Mucosa of descending colon (tissue), 3 donors: ENCODE results near the gene CAPZB. TPM values are rescaled to one million over a fixed set of nuclear protein-coding genes. Genes with fewer than 3 reads are reported as not detected.

Experiments used
- ATAC-seq: fragments of 200-7000 bp; cut with Tn5 transposase; one replicate; pipeline ENCODE4 v1.9.1; 2020; ENCODE audit warnings: mild to moderate bottlenecking, moderate library complexity
- DNase-seq, 3 donors: peaks; one replicate each; pipeline ENCODE4 v3.0.0-alpha.2; 2020
- H3K36me3 ChIP-seq: fragments of 200-600 bp; one replicate; pipeline ENCODE4 v1.8.0; 2021; ENCODE audit warnings: low read depth, mild to moderate bottlenecking
- H3K4me1 ChIP-seq: fragments of 200-600 bp; one replicate; pipeline ENCODE4 v1.8.0; 2021; ENCODE audit warnings: low read depth, mild to moderate bottlenecking
- H3K4me3 ChIP-seq: fragments of 200-600 bp; one replicate; pipeline ENCODE4 v1.8.0; 2021; ENCODE audit warnings: mild to moderate bottlenecking
- H3K9me3 ChIP-seq: fragments of 200-600 bp; one replicate; pipeline ENCODE4 v1.8.0; 2021; ENCODE audit warnings: mild to moderate bottlenecking
- intact Hi-C, 2 donors: fragments of 100-400 bp; cut with DNase I in 1 of 2; cut with micrococcal nuclease in 1 of 2; formaldehyde crosslinking; loops; one replicate each; pipeline versions ENCODE4 v1.11.0 to v1.11.1; 2022; cut with DNase I, micrococcal nuclease
- total RNA-seq, 3 donors: library from RNA; stranded (reverse); fragmentation: NEBNext Ultra II Directional in 2 of 3; extraction: Animal tissue kit (Norgen Biotek cat#: 25700) in 2 of 3; gene quantifications; one replicate each; pipeline versions ENCODE4 v1.2.1 to v1.2.4, GENCODE V29; 2021 to 2023
- TF ChIP-seq, protein P1 (sequence below): fragments of 200-600 bp; IDR thresholded peaks from one replicate; pipeline ENCODE4 v1.8.0; 2022; ENCODE audit warnings: antibody characterized with exemption, mild to moderate bottlenecking
- donor health status: DM: no; HTN: no; CAD: no; lungs with moderate emphysema.
- donor health status: DM: no; HTN: no; CAD: no.
- donor health status: DM: no; HTN: yes; CAD: no.

CAPZB gene
- total RNA-seq, 3 donors from 2014 or later, result 346 to 393 (median 381) TPM

DNA sequence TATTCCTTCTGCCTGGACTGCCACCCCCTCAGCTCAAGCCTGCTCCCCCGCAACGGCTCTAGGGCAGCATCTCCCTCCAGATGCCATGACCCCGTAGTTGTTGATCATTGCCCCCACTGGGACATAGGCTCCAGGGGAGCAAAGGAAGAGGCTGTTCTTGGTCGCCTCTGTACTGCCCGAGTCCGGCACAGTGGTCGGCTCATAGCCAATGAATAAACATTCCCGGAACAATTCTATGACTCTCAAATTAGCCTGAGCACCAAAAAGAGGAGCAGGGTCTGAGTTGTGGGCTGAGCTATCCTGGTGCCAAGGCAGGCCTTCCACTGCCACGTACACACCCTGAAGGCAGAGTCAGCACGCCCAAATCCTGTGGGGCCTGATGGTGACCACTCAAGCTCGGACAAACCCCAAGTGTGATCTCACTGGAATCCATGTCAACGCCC is 33.1 kb downstream of the CAPZB start:
- no peaks in the 10 kb centered on the region for H3K36me3 ChIP-seq
- ATAC-seq, result peak; percentile 33
- H3K4me1 ChIP-seq, result peaks cover 44% of the 10 kb centered on the region
- TF ChIP-seq, protein P1, sequence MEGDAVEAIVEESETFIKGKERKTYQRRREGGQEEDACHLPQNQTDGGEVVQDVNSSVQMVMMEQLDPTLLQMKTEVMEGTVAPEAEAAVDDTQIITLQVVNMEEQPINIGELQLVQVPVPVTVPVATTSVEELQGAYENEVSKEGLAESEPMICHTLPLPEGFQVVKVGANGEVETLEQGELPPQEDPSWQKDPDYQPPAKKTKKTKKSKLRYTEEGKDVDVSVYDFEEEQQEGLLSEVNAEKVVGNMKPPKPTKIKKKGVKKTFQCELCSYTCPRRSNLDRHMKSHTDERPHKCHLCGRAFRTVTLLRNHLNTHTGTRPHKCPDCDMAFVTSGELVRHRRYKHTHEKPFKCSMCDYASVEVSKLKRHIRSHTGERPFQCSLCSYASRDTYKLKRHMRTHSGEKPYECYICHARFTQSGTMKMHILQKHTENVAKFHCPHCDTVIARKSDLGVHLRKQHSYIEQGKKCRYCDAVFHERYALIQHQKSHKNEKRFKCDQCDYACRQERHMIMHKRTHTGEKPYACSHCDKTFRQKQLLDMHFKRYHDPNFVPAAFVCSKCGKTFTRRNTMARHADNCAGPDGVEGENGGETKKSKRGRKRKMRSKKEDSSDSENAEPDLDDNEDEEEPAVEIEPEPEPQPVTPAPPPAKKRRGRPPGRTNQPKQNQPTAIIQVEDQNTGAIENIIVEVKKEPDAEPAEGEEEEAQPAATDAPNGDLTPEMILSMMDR, result no peak
- no peak overlapping the region for H3K4me3 ChIP-seq
- intact Hi-C loops, result no loop called here
- no peaks in the 10 kb centered on the region for H3K9me3 ChIP-seq
- peak in 1 of 3 donors; percentile 76 for DNase-seq

DNA sequence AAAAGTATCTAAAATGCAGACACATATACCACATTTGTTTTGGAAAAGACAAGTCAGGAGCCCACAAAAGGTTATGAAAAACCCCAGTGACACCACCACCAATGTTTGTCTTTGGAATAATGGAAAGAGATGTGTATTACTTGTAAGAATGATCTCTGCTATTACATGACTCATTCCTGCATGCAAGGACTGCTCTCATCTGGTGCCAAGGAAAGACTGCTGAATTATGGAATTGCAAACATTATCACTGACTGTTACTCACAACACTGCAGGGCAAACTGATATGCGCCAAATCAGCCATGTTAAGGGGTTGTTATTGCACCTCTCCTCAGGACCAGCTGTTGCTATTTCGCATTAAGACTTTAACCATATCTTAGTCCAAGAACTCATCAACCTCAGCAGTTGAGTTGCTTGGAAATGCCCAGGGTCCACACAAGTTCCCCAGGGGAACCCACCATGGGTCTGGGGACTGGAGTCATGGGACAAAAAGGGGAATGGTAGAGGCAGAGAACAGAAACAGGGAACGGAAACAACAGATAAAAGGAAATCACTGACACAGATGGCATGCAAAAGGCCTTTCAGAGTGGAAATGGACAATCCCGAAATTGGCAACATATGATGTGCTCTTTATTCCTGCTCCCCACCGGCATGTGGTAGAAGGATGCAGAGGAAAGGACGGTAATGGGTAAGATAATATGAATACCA is 34.4 kb downstream of the CAPZB start:
- DNase-seq (no peak), ATAC-seq (peak; percentile 78)
- intact Hi-C loops, result no loop called here
- TF ChIP-seq, protein P1, result no peak
- no peaks in the 10 kb centered on the region for H3K9me3 ChIP-seq
- no peak overlapping the region for H3K4me3 ChIP-seq
- H3K4me1 ChIP-seq, result peaks cover 48% of the 10 kb centered on the region
- no peaks in the 10 kb centered on the region for H3K36me3 ChIP-seq

DNA sequence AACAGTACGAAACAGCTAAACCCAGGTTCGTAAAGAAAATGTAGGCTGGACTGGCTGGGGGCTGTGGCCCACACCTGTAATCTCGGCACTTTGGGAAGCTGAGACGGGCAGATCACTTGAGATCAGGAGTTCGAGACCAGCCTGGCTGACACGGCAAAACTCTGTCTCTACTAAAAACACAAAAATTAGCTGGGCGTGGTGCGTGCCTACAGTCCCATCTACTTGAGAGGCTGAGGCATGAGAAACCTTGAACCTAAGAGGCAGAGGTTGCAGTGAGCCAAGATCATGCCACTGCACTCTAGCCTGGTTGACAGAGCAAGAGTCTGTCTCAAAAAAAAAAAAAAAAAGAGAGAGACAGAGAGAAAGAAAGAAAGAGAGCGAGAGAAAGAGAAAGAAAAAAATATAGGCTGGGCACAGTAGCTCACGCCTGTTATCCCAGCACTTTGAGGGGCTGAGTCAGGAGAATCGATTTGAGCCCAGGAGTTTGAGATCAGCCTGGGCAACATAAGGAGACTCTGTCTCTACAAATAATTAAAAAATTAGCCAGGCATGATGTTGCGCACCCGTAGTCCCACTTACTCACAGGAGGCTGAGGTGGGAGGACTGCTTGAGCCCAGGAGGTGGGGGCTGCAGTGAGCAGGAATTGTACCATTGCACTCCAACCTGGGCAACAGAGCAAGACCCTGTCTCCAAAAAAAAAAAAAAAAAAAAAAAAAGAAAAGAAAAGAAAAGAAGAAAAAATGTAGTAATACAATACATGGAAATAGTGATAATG is 35.7 kb downstream of the CAPZB start:
- Histone ChIP-seq H3K4me1 (peaks cover 52% of the 10 kb centered on the region), H3K9me3 (no peaks in the 10 kb centered on the region), H3K4me3 (no peak overlapping the region), H3K36me3 (no peaks in the 10 kb centered on the region)
- TF ChIP-seq, protein P1, result no peak
- no peak for DNase-seq
- intact Hi-C loops, result no loop called here
- no peak for ATAC-seq

DNA sequence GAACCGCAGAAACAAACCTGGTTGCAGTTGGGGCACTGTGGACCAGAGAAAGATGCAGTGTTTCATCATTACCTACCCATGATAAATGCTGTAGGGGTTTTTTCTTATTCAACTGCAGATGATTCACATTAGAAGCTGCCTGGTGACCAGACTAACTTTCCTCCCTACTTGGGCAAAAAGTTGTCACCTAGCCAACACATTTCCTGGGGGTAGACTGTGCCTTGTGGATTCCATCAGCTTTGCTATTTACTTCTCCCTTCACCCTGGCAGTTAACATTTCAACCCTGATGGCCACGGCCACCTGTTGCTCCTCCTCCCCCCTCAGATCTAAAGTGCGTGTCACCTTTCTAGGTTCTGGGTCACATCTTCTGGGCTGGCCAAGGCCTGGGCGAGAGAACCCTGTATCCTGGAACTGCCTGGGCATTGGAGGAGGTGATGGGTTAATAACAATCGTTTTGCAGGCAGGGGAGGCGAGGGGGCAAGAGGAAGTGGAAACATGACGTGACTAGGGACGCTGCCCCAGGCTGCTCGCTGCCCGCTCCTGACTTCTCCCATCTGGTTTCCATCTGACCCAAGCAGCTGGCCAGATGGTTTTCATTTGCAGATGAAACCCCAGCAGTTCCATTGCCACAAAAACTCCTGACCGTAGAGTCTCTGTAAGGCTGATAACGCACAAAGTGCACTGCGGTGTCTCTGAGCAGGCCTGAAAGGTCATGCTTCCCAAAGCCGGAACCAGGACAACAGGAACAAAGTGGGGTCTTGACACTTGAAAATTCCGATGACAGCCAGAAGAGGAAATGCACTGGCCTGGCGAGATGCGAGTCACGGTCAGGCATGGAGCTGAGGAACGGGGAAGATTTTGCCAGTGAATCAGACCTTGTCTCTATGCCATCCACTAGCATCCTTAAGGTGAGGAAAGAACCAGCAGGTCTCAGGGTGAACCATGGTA is 36.6 kb downstream of the CAPZB start:
- Histone ChIP-seq H3K36me3 (no peaks in the 10 kb centered on the region), H3K9me3 (no peaks in the 10 kb centered on the region), H3K4me1 (peaks cover 43% of the 10 kb centered on the region), H3K4me3 (no peak overlapping the region)
- intact Hi-C loops, result no loop called here
- DNase-seq (peak in 2 of 3 donors; percentile 53 to 56), ATAC-seq (peak; percentile 31)
- TF ChIP-seq, protein P1, result no peak

DNA sequence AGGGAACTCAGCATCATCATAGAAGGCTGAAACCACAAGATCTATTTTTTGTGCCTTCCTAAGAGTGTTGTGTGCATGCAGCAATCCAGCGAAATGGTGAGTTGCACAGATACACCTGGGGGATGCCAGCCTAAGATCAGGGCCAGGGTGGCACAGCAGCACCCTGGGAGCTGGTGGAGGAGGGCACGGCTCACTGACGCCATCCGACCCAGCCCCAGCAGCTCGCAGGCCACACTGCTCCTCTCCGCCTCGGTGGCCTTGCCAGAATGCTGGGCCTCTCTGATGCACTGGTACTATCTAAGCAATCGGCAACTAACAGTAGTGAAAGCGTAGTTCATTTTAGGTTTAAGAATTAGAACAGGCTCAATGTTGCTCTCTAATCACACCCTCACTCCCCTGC is 37.8 kb downstream of the CAPZB start:
- DNase-seq (no peak), ATAC-seq (no peak)
- H3K4me3 ChIP-seq, result no peak overlapping the region
- H3K9me3 ChIP-seq, result no peaks in the 10 kb centered on the region
- no peaks in the 10 kb centered on the region for H3K36me3 ChIP-seq
- TF ChIP-seq, protein P1, result no peak
- H3K4me1 ChIP-seq, result peaks cover 33% of the 10 kb centered on the region
- intact Hi-C loops, result no loop called here
